Erythroblast (primary cell): ENCODE results near the gene SCPEP1.

Experiments used
- GATA1 ChIP-seq: IDR thresholded peaks from 2 replicates; pipeline ENCODE4 v1.6.1; 2011; ENCODE audit warnings: low read depth, mild to moderate bottlenecking, control low read depth, low read length, moderate library complexity
- POLR2A ChIP-seq: IDR thresholded peaks from 2 replicates; pipeline ENCODE4 v1.6.1; 2011; ENCODE audit warnings: mild to moderate bottlenecking, low read length

- no peak for TF ChIP-seq POLR2A
- TF ChIP-seq GATA1 = no peak
Measured at GRCh38 chr17:56943505-56944125, 34.3 kb upstream of the SCPEP1 start.
